Measurements from ENCODE around the gene GHITM.

DNA sequence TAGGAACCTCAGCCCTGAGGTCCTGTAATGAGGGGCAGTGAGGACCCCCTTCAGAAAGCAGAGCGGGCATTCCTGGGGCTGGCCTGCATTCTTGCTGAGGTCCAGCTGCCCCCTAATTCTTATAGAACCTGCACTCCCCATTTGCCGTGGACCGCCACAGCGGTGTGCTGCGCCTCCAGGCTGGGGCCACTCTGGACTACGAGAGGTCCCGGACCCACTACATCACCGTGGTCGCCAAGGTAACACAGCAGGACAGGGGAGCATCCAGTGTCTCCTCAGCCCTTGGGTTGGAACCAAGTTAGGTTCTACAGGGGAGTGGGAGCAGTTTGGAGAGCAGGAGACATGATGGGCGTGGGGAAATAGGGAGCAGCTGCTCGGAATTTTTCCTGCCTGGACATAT lies 62.4 kb downstream of the GHITM start:
- no peak for TF ChIP-seq SRF (IDR thresholded peaks at IDR 0.05; ENCODE audit: low read depth)
- no peak for TF ChIP-seq EZH2 (IDR thresholded peaks at IDR 0.05)
- TF ChIP-seq, protein P1, sequence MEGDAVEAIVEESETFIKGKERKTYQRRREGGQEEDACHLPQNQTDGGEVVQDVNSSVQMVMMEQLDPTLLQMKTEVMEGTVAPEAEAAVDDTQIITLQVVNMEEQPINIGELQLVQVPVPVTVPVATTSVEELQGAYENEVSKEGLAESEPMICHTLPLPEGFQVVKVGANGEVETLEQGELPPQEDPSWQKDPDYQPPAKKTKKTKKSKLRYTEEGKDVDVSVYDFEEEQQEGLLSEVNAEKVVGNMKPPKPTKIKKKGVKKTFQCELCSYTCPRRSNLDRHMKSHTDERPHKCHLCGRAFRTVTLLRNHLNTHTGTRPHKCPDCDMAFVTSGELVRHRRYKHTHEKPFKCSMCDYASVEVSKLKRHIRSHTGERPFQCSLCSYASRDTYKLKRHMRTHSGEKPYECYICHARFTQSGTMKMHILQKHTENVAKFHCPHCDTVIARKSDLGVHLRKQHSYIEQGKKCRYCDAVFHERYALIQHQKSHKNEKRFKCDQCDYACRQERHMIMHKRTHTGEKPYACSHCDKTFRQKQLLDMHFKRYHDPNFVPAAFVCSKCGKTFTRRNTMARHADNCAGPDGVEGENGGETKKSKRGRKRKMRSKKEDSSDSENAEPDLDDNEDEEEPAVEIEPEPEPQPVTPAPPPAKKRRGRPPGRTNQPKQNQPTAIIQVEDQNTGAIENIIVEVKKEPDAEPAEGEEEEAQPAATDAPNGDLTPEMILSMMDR (IDR thresholded peaks at IDR 0.05 in 2 of 3, conservative IDR thresholded peaks at IDR 0.05 in 1 of 3; ENCODE audit: borderline replicate concordance in 1 of 3, insufficient read depth in 1 of 3, low read depth in 2 of 3, low read length in 2 of 3) = no peak
- TF ChIP-seq YY1 (IDR thresholded peaks at IDR 0.05; ENCODE audit: extremely low read depth, insufficient replicate concordance, low read depth, low read length) = no peak
- no peak for TF ChIP-seq JUND (IDR thresholded peaks at IDR 0.05)
- TF ChIP-seq FOSL1 (IDR thresholded peaks at IDR 0.05; ENCODE audit: low read depth) = no peak
- no peak for TF ChIP-seq SP1 (IDR thresholded peaks at IDR 0.05; ENCODE audit: low read depth)
